ENCODE data around the gene CTCFL. TPM values are rescaled to one million over a fixed set of nuclear protein-coding genes. Genes with fewer than 3 reads are reported as not detected.
A peak's percentile ranks its signal among the peaks of the same experiment; 100 is the strongest.

Gene CTCFL
- total and polyA plus RNA-seq, 8 donors = not detected

DNA sequence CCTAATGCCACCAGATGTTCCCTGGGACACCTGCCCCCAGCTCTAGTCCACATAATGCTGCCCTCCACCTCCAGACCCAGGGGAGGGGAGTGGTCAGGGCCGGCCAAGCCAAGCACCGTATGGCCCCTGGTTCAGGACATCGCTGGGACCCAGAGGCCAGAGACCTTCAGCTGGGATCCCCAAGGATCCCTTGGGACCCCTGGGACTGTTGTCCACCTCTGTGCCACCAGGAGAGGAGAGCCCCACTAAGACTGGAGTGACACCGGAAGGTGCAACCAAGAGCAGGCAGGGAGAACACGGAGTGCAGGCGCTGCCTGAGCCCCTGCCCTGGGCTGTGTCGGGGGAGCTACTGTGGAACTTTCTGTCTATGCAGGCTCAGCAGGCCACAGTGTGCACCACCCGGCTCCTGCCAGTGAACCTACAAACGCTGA lies 43.6 kb downstream of the CTCFL start:
- TF ChIP-seq EP300 (IDR thresholded peaks at IDR 0.05) = no peak
- TF ChIP-seq, protein P1, sequence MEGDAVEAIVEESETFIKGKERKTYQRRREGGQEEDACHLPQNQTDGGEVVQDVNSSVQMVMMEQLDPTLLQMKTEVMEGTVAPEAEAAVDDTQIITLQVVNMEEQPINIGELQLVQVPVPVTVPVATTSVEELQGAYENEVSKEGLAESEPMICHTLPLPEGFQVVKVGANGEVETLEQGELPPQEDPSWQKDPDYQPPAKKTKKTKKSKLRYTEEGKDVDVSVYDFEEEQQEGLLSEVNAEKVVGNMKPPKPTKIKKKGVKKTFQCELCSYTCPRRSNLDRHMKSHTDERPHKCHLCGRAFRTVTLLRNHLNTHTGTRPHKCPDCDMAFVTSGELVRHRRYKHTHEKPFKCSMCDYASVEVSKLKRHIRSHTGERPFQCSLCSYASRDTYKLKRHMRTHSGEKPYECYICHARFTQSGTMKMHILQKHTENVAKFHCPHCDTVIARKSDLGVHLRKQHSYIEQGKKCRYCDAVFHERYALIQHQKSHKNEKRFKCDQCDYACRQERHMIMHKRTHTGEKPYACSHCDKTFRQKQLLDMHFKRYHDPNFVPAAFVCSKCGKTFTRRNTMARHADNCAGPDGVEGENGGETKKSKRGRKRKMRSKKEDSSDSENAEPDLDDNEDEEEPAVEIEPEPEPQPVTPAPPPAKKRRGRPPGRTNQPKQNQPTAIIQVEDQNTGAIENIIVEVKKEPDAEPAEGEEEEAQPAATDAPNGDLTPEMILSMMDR (IDR thresholded peaks at IDR 0.05) = no peak
- no peak for TF ChIP-seq POLR2AphosphoS5 (IDR thresholded peaks at IDR 0.05)
- no peak for TF ChIP-seq POLR2A (IDR thresholded peaks at IDR 0.05)
- WGBS, 5 donors = 63 to 82% (median 68%) methylated on average over 6 to 9 of the region's 9 CpGs
- Histone ChIP-seq H3K27me3 (peaks cover 0 to 9% (median 0%) of the 10 kb centered on the region in 3 donors), H3K4me1 (peaks cover 0 to 22% (median 10%) of the 10 kb centered on the region in 4 donors), H3K4me3 (no peak overlapping the region), H3K27ac (peak overlapping the region in 1 of 5 donors; percentile 18), H3K36me3 (no peaks in the 10 kb centered on the region), H3K9me3 (no peaks in the 10 kb centered on the region)
- intact Hi-C loops (cut with DNase I; ENCODE audit: low total_unique reads) = no loop called here
- no peak for DNase-seq

- Histone ChIP-seq H3K27me3 (peaks cover 0 to 9% (median 0%) of the 10 kb centered on the region in 3 donors), H3K36me3 (no peaks in the 10 kb centered on the region), H3K4me1 (peaks cover 0 to 29% (median 10%) of the 10 kb centered on the region in 4 donors), H3K4me3 (no peak overlapping the region), H3K9me3 (no peaks in the 10 kb centered on the region), H3K27ac (peak overlapping the region in 1 of 5 donors; percentile 18)
- DNase-seq = peak in 1 of 2 donors; percentile 58
- 50 to 65% (median 61%) methylated on average over 17 of the region's 17 CpGs for WGBS, 5 donors
- intact Hi-C loops (cut with DNase I; ENCODE audit: low total_unique reads) = no loop called here
- TF ChIP-seq POLR2AphosphoS5 (IDR thresholded peaks at IDR 0.05) (no peak), POLR2A (IDR thresholded peaks at IDR 0.05) (no peak), EP300 (IDR thresholded peaks at IDR 0.05) (no peak)
- TF ChIP-seq, protein P1 (IDR thresholded peaks at IDR 0.05) = no peak
Measured at GRCh38 chr20:57480444-57481160, 44.3 kb downstream of the CTCFL start.

GRCh38 chr20:57479196-57479595 lies 45.7 kb downstream of the CTCFL start:
- H3K9me3 ChIP-seq = no peaks in the 10 kb centered on the region
- WGBS, 5 donors = 88 to 91% (median 90%) methylated on average over 3 of the region's 3 CpGs
- peaks cover 0 to 38% (median 10%) of the 10 kb centered on the region in 4 donors for H3K4me1 ChIP-seq
- H3K27me3 ChIP-seq = peaks cover 0 to 16% (median 0%) of the 10 kb centered on the region in 3 donors
- no peak overlapping the region for H3K27ac ChIP-seq
- no peak for DNase-seq
- no peak overlapping the region for H3K4me3 ChIP-seq
- H3K36me3 ChIP-seq = no peaks in the 10 kb centered on the region
- intact Hi-C loops (cut with DNase I; ENCODE audit: low total_unique reads) = no loop called here
- TF ChIP-seq, protein P1 (IDR thresholded peaks at IDR 0.05) = no peak
- TF ChIP-seq POLR2AphosphoS5 (IDR thresholded peaks at IDR 0.05) (no peak), EP300 (IDR thresholded peaks at IDR 0.05) (no peak), POLR2A (IDR thresholded peaks at IDR 0.05) (no peak)

DNA sequence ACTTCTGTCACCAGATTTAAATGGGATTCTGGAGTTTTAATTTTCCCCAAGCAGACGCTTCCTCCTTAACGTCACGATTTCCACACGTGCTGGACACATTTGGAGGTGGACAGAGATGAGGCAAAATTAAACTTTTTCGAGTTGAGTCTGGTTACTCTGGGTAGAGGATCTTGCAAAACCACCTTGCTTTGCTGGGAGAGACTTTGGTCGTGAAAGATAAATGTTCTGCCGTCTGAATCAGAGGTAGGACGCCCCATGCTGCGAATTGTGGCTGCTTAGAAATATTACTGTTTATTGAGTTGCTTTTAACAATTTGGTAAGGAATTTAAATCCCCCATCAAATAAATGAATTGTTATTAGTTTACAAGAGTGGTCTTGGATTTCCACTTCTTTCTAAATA lies 46.8 kb downstream of the CTCFL start:
- H3K4me3 ChIP-seq = no peak overlapping the region
- H3K9me3 ChIP-seq = no peaks in the 10 kb centered on the region
- TF ChIP-seq, protein P1 (IDR thresholded peaks at IDR 0.05) = no peak
- TF ChIP-seq POLR2A (IDR thresholded peaks at IDR 0.05) (no peak), EP300 (IDR thresholded peaks at IDR 0.05) (no peak), POLR2AphosphoS5 (IDR thresholded peaks at IDR 0.05) (no peak)
- peaks cover 0 to 48% (median 15%) of the 10 kb centered on the region in 4 donors for H3K4me1 ChIP-seq
- H3K36me3 ChIP-seq = no peaks in the 10 kb centered on the region
- peaks cover 0 to 16% (median 0%) of the 10 kb centered on the region in 3 donors for H3K27me3 ChIP-seq
- intact Hi-C loops (cut with DNase I; ENCODE audit: low total_unique reads) = no loop called here
- H3K27ac ChIP-seq = no peak overlapping the region
- WGBS, 5 donors = 53 to 67% (median 65%) methylated on average over 9 of the region's 9 CpGs
- no peak for DNase-seq
